OCI-LY7 (cell line): ENCODE results near the gene QKI. TPM values are rescaled to one million over a fixed set of nuclear protein-coding genes. Genes with fewer than 3 reads are reported as not detected.

ENCODE experiments used
- BruUV-seq: library from RNA; stranded (reverse); fragments of 400-500 nt; replicated peaks from 2 replicates; lab custom pipeline; 2021; lab: Mats Ljungman, UMichigan
- CTCF ChIA-PET: fragments of 300-600 bp; sonication (Branson Sonifier 250); formaldehyde crosslinking; loops from one replicate; lab custom pipeline; 2022; ENCODE audit warnings: antibody characterized with exemption; ENCODE audit not compliant: unreplicated experiment; lab: Charles Lee
- POLR2A ChIA-PET: fragments of 300-600 bp; sonication (Branson Sonifier 250); formaldehyde crosslinking; loops from one replicate; lab custom pipeline; 2022; ENCODE audit warnings: antibody characterized with exemption; lab: Charles Lee
- DNase-seq: peaks from one replicate; pipeline ENCODE4 v3.0.0-alpha.2; 2015; ENCODE audit warnings: low spot score
- H2AFZ ChIP-seq: fragments of 200-600 bp; sonication (generic), shearing (Covaris generic); 2 replicates; pipeline ENCODE4 v1.6.1; 2014; ENCODE audit warnings: mild to moderate bottlenecking, antibody characterized with exemption, low read length, moderate library complexity
- H3K27ac ChIP-seq: fragments of 200-600 bp; sonication (generic); 2 replicates; pipeline ENCODE4 v1.5.1; 2014; ENCODE audit warnings: mixed run types, low read depth, mild to moderate bottlenecking, moderate library complexity, low read length, inconsistent platforms; ENCODE audit not compliant: poor library complexity, severe bottlenecking
- H3K36me3 ChIP-seq: fragments of 200-600 bp; sonication (generic); 2 replicates; pipeline ENCODE4 v1.6.1; 2014; ENCODE audit warnings: mild to moderate bottlenecking, antibody characterized with exemption, low read length, moderate library complexity, mixed read lengths; ENCODE audit not compliant: insufficient read depth
- H3K4me1 ChIP-seq: fragments of 200-600 bp; sonication (generic); 2 replicates; pipeline ENCODE4 v1.5.1; 2014; ENCODE audit warnings: mild to moderate bottlenecking, low read length; ENCODE audit not compliant: insufficient read depth, poor library complexity, severe bottlenecking
- H3K4me2 ChIP-seq: fragments of 200-600 bp; sonication (generic); 2 replicates; pipeline ENCODE4 v1.6.1; 2014; ENCODE audit warnings: mild to moderate bottlenecking, low read length
- H3K4me3 ChIP-seq: fragments of 200-600 bp; sonication (generic); 2 replicates; pipeline ENCODE4 v1.5.1; 2014; ENCODE audit warnings: mild to moderate bottlenecking, low read depth, low read length; ENCODE audit not compliant: poor library complexity, severe bottlenecking
- H3K79me2 ChIP-seq: fragments of 200-600 bp; sonication (generic); 2 replicates; pipeline ENCODE4 v1.6.1; 2016; ENCODE audit warnings: low read depth, mild to moderate bottlenecking, low read length, moderate library complexity, mixed read lengths; ENCODE audit not compliant: insufficient read depth
- H3K9me2 ChIP-seq: fragments of 200-600 bp; sonication (generic); 2 replicates; pipeline ENCODE4 v1.6.1; 2016; ENCODE audit warnings: mild to moderate bottlenecking, low read length, mixed read lengths; ENCODE audit not compliant: insufficient read depth
- H3K9me3 ChIP-seq: fragments of 200-600 bp; sonication (generic); 2 replicates; pipeline ENCODE4 v1.6.1; 2014; ENCODE audit warnings: mild to moderate bottlenecking, mixed run types, low read length, mixed read lengths
- H4K20me1 ChIP-seq: fragments of 200-600 bp; sonication (generic); 2 replicates; pipeline ENCODE4 v1.6.1; 2014; ENCODE audit warnings: mild to moderate bottlenecking, antibody characterized with exemption, low read length, moderate library complexity, mixed read lengths; ENCODE audit not compliant: insufficient read depth
- EZH2phosphoT487 ChIP-seq: fragments of 200-600 bp; sonication (generic); IDR thresholded peaks from 2 replicates; pipeline ENCODE4 v1.6.1; 2018; ENCODE audit warnings: low read depth, borderline replicate concordance, mild to moderate bottlenecking, mixed run types, antibody characterized with exemption, low read length, moderate library complexity, mixed read lengths
- intact Hi-C: fragments of 100-400 bp; cut with micrococcal nuclease; formaldehyde crosslinking; loops from one replicate; pipeline ENCODE4 v1.10.0; 2022; ENCODE audit not compliant: unreplicated experiment
- total RNA-seq, 2 experiments: library from RNA; depleted of rRNA in 1 of 2; stranded (reverse); fragments of >200 nt in 1 of 2; shearing (Covaris generic) in 1 of 2; gene quantifications; 2 replicates each; pipeline ENCODE4 v1.2.3, GENCODE V29; 2014 to 2022
- TF ChIP-seq, protein P1 (sequence below): fragments of 200-600 bp; sonication (generic); conservative IDR thresholded peaks from 2 replicates; pipeline ENCODE4 v1.5.1; 2014; ENCODE audit warnings: mild to moderate bottlenecking, antibody characterized with exemption, low read length, moderate library complexity, mixed read lengths

Gene QKI
- total RNA-seq, 2 experiments from 2014 or later = 55.4 to 74.5 TPM

DNA sequence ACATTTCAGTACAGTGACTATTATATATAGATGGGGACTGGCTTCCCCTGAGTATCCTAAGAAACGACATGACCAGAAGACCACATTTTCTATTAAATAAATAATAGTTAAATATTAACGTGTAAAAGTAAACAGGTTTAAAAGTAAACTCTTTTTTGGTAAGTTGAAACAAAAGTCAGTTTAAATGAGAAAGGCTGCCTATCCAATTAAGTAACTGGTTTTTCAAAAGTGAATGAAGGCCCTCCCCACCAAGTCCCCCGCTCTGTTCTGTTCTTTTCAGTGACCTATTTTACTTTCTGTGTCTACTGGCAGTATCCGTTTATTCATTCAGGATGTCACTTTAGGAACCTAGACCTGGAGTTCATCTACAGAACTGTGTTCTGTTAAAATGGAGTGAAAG, 32.0 kb downstream of the QKI start:
- Histone ChIP-seq H3K27ac (no peak overlapping the region), H3K4me1 (no peaks in the 10 kb centered on the region), H4K20me1 (peaks cover 10% of the 10 kb centered on the region), H3K9me2 (no peaks in the 10 kb centered on the region), H3K4me2 (no peak overlapping the region), H2AFZ (no peak overlapping the region), H3K9me3 (no peaks in the 10 kb centered on the region), H3K36me3 (no peaks in the 10 kb centered on the region), H3K4me3 (no peak overlapping the region), H3K79me2 (peaks cover 33% of the 10 kb centered on the region; the same call in 1 of the 2 replicates)
- CTCF ChIA-PET = no interaction called here
- DNase-seq = no peak
- TF ChIP-seq, protein P1, sequence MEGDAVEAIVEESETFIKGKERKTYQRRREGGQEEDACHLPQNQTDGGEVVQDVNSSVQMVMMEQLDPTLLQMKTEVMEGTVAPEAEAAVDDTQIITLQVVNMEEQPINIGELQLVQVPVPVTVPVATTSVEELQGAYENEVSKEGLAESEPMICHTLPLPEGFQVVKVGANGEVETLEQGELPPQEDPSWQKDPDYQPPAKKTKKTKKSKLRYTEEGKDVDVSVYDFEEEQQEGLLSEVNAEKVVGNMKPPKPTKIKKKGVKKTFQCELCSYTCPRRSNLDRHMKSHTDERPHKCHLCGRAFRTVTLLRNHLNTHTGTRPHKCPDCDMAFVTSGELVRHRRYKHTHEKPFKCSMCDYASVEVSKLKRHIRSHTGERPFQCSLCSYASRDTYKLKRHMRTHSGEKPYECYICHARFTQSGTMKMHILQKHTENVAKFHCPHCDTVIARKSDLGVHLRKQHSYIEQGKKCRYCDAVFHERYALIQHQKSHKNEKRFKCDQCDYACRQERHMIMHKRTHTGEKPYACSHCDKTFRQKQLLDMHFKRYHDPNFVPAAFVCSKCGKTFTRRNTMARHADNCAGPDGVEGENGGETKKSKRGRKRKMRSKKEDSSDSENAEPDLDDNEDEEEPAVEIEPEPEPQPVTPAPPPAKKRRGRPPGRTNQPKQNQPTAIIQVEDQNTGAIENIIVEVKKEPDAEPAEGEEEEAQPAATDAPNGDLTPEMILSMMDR = no peak
- TF ChIP-seq EZH2phosphoT487 = no peak
- POLR2A ChIA-PET = interaction anchor here (1.0 kb wide), 1 partner anchor 8 kb away, joined by 3 read pairs; no protein-coding TSS in a partner anchor
- intact Hi-C loops = no loop called here
- no TSS peak for BruUV-seq

DNA sequence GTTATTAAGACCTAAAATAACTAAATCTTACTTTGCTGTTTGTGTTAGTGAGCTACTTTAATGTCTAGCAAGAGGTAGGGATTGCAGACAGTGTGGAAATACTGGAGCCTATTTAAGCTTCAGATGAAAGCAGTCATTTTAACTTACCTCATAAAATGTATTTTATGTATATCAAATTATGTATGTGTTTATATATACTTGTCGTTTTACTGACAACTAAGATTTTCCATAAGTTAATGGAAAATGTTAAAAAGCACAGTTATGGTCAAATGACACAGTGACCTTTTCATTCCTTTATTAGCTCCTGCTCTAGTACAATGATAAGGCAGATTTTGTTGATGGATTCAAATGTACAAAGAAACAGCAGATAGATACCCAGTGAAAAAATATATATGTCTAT, 34.6 kb downstream of the QKI start:
- ChIA-PET CTCF (no interaction called here), POLR2A (interaction anchor here (1.0 to 1.3 kb wide), 5 partner anchors 11 to 575 kb away, joined by 3 to 6 read pairs (median 3); no protein-coding TSS in a partner anchor)
- Histone ChIP-seq H3K36me3 (no peaks in the 10 kb centered on the region), H3K4me3 (no peak overlapping the region), H3K9me2 (no peaks in the 10 kb centered on the region), H2AFZ (no peak overlapping the region), H3K4me2 (no peak overlapping the region), H3K9me3 (no peaks in the 10 kb centered on the region), H3K4me1 (no peaks in the 10 kb centered on the region), H3K79me2 (peaks cover 32% of the 10 kb centered on the region; the same call in 1 of the 2 replicates), H3K27ac (no peak overlapping the region), H4K20me1 (peaks cover 17% of the 10 kb centered on the region)
- no peak for DNase-seq
- no TSS peak for BruUV-seq
- no peak for TF ChIP-seq EZH2phosphoT487
- TF ChIP-seq, protein P1 = no peak
- intact Hi-C loops = no loop called here

DNA sequence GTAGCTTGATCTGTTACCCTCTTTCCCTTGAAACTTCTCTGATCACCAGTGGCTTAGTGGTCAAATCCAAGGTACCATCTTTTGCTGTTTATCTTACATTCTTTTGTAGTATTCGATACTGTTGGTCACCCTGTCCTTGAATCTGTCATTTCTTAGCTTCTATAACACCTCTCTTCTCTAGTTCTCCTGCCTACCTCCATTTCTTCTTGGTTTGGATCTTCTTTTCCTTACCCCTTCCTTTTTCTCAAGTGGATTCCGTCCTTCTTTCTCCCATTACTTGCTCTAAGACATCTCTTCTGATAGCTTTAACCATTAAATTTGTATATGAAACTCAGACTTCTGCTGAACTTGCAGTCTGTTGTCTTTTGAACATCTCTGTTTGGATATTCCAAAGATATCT, 39.9 kb downstream of the QKI start:
- Histone ChIP-seq H3K36me3 (peaks cover 8% of the 10 kb centered on the region; the same call in 1 of the 2 replicates), H3K4me3 (no peak overlapping the region), H4K20me1 (peaks cover 9% of the 10 kb centered on the region; the same call in 1 of the 2 replicates), H3K4me2 (no peak overlapping the region), H3K9me2 (no peaks in the 10 kb centered on the region), H3K79me2 (peaks cover 15% of the 10 kb centered on the region; the same call in 1 of the 2 replicates), H3K4me1 (no peaks in the 10 kb centered on the region), H3K9me3 (no peaks in the 10 kb centered on the region), H3K27ac (no peak overlapping the region), H2AFZ (no peak overlapping the region)
- BruUV-seq = no TSS peak
- no peak for TF ChIP-seq EZH2phosphoT487
- TF ChIP-seq, protein P1 = no peak
- CTCF ChIA-PET = no interaction called here
- DNase-seq = no peak
- intact Hi-C loops = no loop called here
- POLR2A ChIA-PET = interaction anchor here (0.7 kb wide), 2 partner anchors 15 to 27 kb away, joined by 3 to 6 read pairs; no protein-coding TSS in a partner anchor
